ENCODE results near the gene C5AR2. TPM values are rescaled to one million over a fixed set of nuclear protein-coding genes. Genes with fewer than 3 reads are reported as not detected.
A peak's percentile ranks its signal among the peaks of the same experiment; 100 is the strongest.

C5AR2 gene
- total RNA-seq, 1 donor from 2014 or later, result 6.4 TPM

GRCh38 chr19:47389150-47389556, 57.2 kb downstream of the C5AR2 start:
- peaks cover 7% of the 10 kb centered on the region for H3K27me3 ChIP-seq (ENCODE audit: low read depth)
- DNase-seq (peak; percentile 86), ATAC-seq (peak; percentile 85 to 89)
- no peaks in the 10 kb centered on the region for H3K9me3 ChIP-seq
- TF ChIP-seq CTCF (IDR thresholded peaks at IDR 0.05), result no peak
- intact Hi-C loops (cut with DNase I), result no loop called here
- no peaks in the 10 kb centered on the region for H3K4me1 ChIP-seq
- H3K27ac ChIP-seq, result peak overlapping the region; percentile 67
- H3K36me3 ChIP-seq, result no peaks in the 10 kb centered on the region
- no peak overlapping the region for H3K4me3 ChIP-seq

- Histone ChIP-seq H3K9me3 (no peaks in the 10 kb centered on the region), H3K36me3 (no peaks in the 10 kb centered on the region), H3K4me3 (no peak overlapping the region), H3K27me3 (ENCODE audit: low read depth) (peaks cover 7% of the 10 kb centered on the region), H3K27ac (no peak overlapping the region), H3K4me1 (no peaks in the 10 kb centered on the region)
- ATAC-seq (no peak), DNase-seq (no peak)
- intact Hi-C loops (cut with DNase I), result no loop called here
- no peak for TF ChIP-seq CTCF (IDR thresholded peaks at IDR 0.05)
Observed at GRCh38 chr19:47390533-47391488, 58.8 kb downstream of the C5AR2 start.

- peaks cover 7% of the 10 kb centered on the region for H3K27me3 ChIP-seq (ENCODE audit: low read depth)
- peak; percentile 90 for TF ChIP-seq CTCF (IDR thresholded peaks at IDR 0.05)
- H3K9me3 ChIP-seq, result no peaks in the 10 kb centered on the region
- ATAC-seq, result peak; percentile 80
- DNase-seq, result peak; percentile 86
- H3K4me1 ChIP-seq, result no peaks in the 10 kb centered on the region
- H3K4me3 ChIP-seq, result no peak overlapping the region
- no peak overlapping the region for H3K27ac ChIP-seq
- H3K36me3 ChIP-seq, result no peaks in the 10 kb centered on the region
- intact Hi-C loops (cut with DNase I), result no loop called here
Observed at GRCh38 chr19:47391510-47392223, 59.7 kb downstream of the C5AR2 start.

Other genes starting within 250 kb of the C5AR2 start
- 49.3 TPM for gene ZC3H4, start 218.4 kb upstream of the C5AR2 start, total RNA-seq
- gene SAE1, start 201.3 kb upstream of the C5AR2 start, total RNA-seq, result 49.9 TPM
- 18.5 TPM for gene BBC3, start 101.0 kb upstream of the C5AR2 start, total RNA-seq
- gene CCDC9, start 75.7 kb upstream of the C5AR2 start, total RNA-seq, result 30.7 TPM
- gene INAFM1, start 57.3 kb upstream of the C5AR2 start, total RNA-seq, result 18.0 TPM
- gene C5AR1, start 22.3 kb upstream of the C5AR2 start, total RNA-seq, result 79.9 TPM
- gene DHX34, start 17.1 kb downstream of the C5AR2 start, total RNA-seq, result 14.5 TPM
- 5.3 TPM for gene MEIS3, start 87.4 kb downstream of the C5AR2 start, total RNA-seq
- gene SLC8A2, start 139.7 kb downstream of the C5AR2 start, total RNA-seq, result 0.27 TPM
- gene KPTN, start 152.0 kb downstream of the C5AR2 start, total RNA-seq, result 14.5 TPM
- gene NAPA, start 182.9 kb downstream of the C5AR2 start, total RNA-seq, result 115 TPM
- gene ZNF541, start 241.0 kb downstream of the C5AR2 start, total RNA-seq, result 0.89 TPM

Measured in lower lobe of right lung (tissue), 2 donors.